DOHH2 (cell line): ENCODE data around the gene SCUBE3.

Experiments
- H3F3A ChIP-seq: fragments of 200-600 bp; sonication (generic), shearing (Covaris generic); 2 replicates; pipeline ENCODE4 v1.6.0; 2016; ENCODE audit warnings: antibody characterized with exemption, mild to moderate bottlenecking; ENCODE audit not compliant: control insufficient read depth, insufficient read depth
- H3K27ac ChIP-seq: fragments of 200-600 bp; sonication (generic); 2 replicates; pipeline ENCODE4 v1.5.1; 2014; ENCODE audit warnings: low read depth, mild to moderate bottlenecking, low read length, moderate library complexity
- H3K27me3 ChIP-seq: fragments of 200-600 bp; sonication (generic); 2 replicates; pipeline ENCODE4 v1.6.1; 2014; ENCODE audit warnings: mild to moderate bottlenecking, low read length, mixed read lengths; ENCODE audit not compliant: control insufficient read depth
- H3K36me3 ChIP-seq: fragments of 200-600 bp; sonication (generic); 2 replicates; pipeline ENCODE4 v1.6.1; 2014; ENCODE audit warnings: mild to moderate bottlenecking, low read length, moderate library complexity, mixed read lengths; ENCODE audit not compliant: control insufficient read depth
- H3K4me1 ChIP-seq: fragments of 200-600 bp; sonication (generic); 2 replicates; pipeline ENCODE4 v1.6.1; 2014; ENCODE audit warnings: mild to moderate bottlenecking, low read length, mixed read lengths; ENCODE audit not compliant: control insufficient read depth
- H3K4me2 ChIP-seq: fragments of 200-600 bp; sonication (generic); 2 replicates; pipeline ENCODE4 v1.6.0; 2014; ENCODE audit warnings: mild to moderate bottlenecking, low read length, moderate library complexity
- H3K4me3 ChIP-seq: fragments of 200-600 bp; sonication (generic); 2 replicates; pipeline ENCODE4 v1.5.1; 2014; ENCODE audit warnings: mild to moderate bottlenecking, low read length, mixed read lengths
- H3K79me2 ChIP-seq: fragments of 200-600 bp; sonication (generic); 2 replicates; pipeline ENCODE4 v1.6.1; 2014; ENCODE audit warnings: mild to moderate bottlenecking, low read length, mixed read lengths; ENCODE audit not compliant: control insufficient read depth
- H3K9me2 ChIP-seq: fragments of 200-600 bp; sonication (generic); replicated peaks from 2 replicates; pipeline ENCODE4 v1.6.1; 2014; ENCODE audit warnings: mild to moderate bottlenecking, low read length, mixed read lengths; ENCODE audit not compliant: control insufficient read depth
- H3K9me3 ChIP-seq: fragments of 200-600 bp; sonication (generic); 2 replicates; pipeline ENCODE4 v1.6.1; 2014; ENCODE audit warnings: antibody characterized with exemption, low read length, mixed read lengths; ENCODE audit not compliant: control insufficient read depth, insufficient read depth
- H4K20me1 ChIP-seq: fragments of 200-600 bp; sonication (generic); 2 replicates; pipeline ENCODE4 v1.6.0; 2014; ENCODE audit warnings: low read depth, mild to moderate bottlenecking, antibody characterized with exemption, low read length, moderate library complexity; ENCODE audit not compliant: control insufficient read depth, insufficient read depth
- CTCF ChIP-seq: fragments of 200-600 bp; sonication (generic); IDR thresholded peaks from one replicate; pipeline ENCODE4 v1.5.1; 2014; ENCODE audit warnings: antibody characterized with exemption, mild to moderate bottlenecking, low read depth, low read length; ENCODE audit not compliant: poor library complexity, severe bottlenecking
- EZH2phosphoT487 ChIP-seq: fragments of 200-600 bp; sonication (generic); IDR thresholded peaks from 2 replicates; pipeline ENCODE4 v1.6.1; 2017; ENCODE audit warnings: borderline replicate concordance, mild to moderate bottlenecking, antibody characterized with exemption, low read length, moderate library complexity, mixed read lengths

The SCUBE3 gene

GRCh38 chr6:35243386-35243958 is 29.7 kb downstream of the SCUBE3 start:
- no peaks in the 10 kb centered on the region for H3K4me1 ChIP-seq
- no peaks in the 10 kb centered on the region for H3F3A ChIP-seq
- peaks cover 8% of the 10 kb centered on the region; the same call in 1 of the 2 replicates for H4K20me1 ChIP-seq
- no peak overlapping the region for H3K27ac ChIP-seq
- H3K36me3 ChIP-seq, result no peaks in the 10 kb centered on the region
- no peak overlapping the region for H3K4me3 ChIP-seq
- no peaks in the 10 kb centered on the region for H3K9me3 ChIP-seq
- H3K27me3 ChIP-seq, result no peaks in the 10 kb centered on the region
- no peaks in the 10 kb centered on the region for H3K9me2 ChIP-seq
- TF ChIP-seq CTCF (no peak), EZH2phosphoT487 (no peak)
- H3K4me2 ChIP-seq, result no peak overlapping the region
- H3K79me2 ChIP-seq, result no peaks in the 10 kb centered on the region

GRCh38 chr6:35244551-35244950 is 30.8 kb downstream of the SCUBE3 start:
- H3K9me2 ChIP-seq, result no peaks in the 10 kb centered on the region
- H4K20me1 ChIP-seq, result peaks cover 8% of the 10 kb centered on the region; the same call in 1 of the 2 replicates
- H3K4me3 ChIP-seq, result no peak overlapping the region
- H3K9me3 ChIP-seq, result no peaks in the 10 kb centered on the region
- no peaks in the 10 kb centered on the region for H3K4me1 ChIP-seq
- no peak for TF ChIP-seq EZH2phosphoT487
- no peak for TF ChIP-seq CTCF
- H3K79me2 ChIP-seq, result peaks cover 4% of the 10 kb centered on the region; the same call in 1 of the 2 replicates
- no peaks in the 10 kb centered on the region for H3K36me3 ChIP-seq
- H3K27me3 ChIP-seq, result no peaks in the 10 kb centered on the region
- H3F3A ChIP-seq, result no peaks in the 10 kb centered on the region
- H3K4me2 ChIP-seq, result no peak overlapping the region
- H3K27ac ChIP-seq, result no peak overlapping the region

- Histone ChIP-seq H3K9me3 (no peaks in the 10 kb centered on the region), H3K4me2 (no peak overlapping the region), H3K27me3 (no peaks in the 10 kb centered on the region), H3K27ac (no peak overlapping the region), H3K79me2 (peaks cover 13% of the 10 kb centered on the region), H3K4me1 (no peaks in the 10 kb centered on the region), H3K9me2 (no peaks in the 10 kb centered on the region), H3F3A (no peaks in the 10 kb centered on the region), H4K20me1 (peaks cover 2% of the 10 kb centered on the region; the same call in 1 of the 2 replicates), H3K4me3 (no peak overlapping the region), H3K36me3 (no peaks in the 10 kb centered on the region)
- no peak for TF ChIP-seq CTCF
- TF ChIP-seq EZH2phosphoT487, result no peak
Observed at GRCh38 chr6:35247642-35248231, 34.0 kb downstream of the SCUBE3 start.
